Fibroblast of lung (primary cell): ENCODE data around the gene HLA-DOA.

ENCODE experiments used
- CTCF ChIP-seq, 2 donors: IDR thresholded peaks in 1 of 2; conservative IDR thresholded peaks in 1 of 2; 1 replicate in 1 of 2; 2 replicates in 1 of 2; pipeline ENCODE4 v1.5.1; 2011 to 2012; ENCODE audit warnings: low read length in 2 of 2, control low read depth in 1 of 2, inconsistent platforms in 1 of 2, low read depth in 1 of 2, mild to moderate bottlenecking in 1 of 2
- EZH2 ChIP-seq: IDR thresholded peaks from 2 replicates; pipeline ENCODE4 v1.5.1; 2012; ENCODE audit warnings: low read length, control low read depth, mild to moderate bottlenecking; ENCODE audit errors: missing control alignments

GRCh38 chr6:32977272-32977952, 32.0 kb downstream of the HLA-DOA start:
- TF ChIP-seq CTCF (conservative IDR thresholded peaks at IDR 0.05 in 1 of 2, IDR thresholded peaks at IDR 0.05 in 1 of 2; ENCODE audit: low read depth in 1 of 2, low read length in 2 of 2), result no peak
- TF ChIP-seq EZH2, result no peak
